ENCODE data around the gene PROM2.

The PROM2 gene

GRCh38 chr2:95325026-95325425 lies 50.8 kb downstream of the PROM2 start:
- no peaks in the 10 kb centered on the region for H3K27me3 ChIP-seq (ENCODE audit: low read length)

GRCh38 chr2:95325590-95326432 lies 51.6 kb downstream of the PROM2 start:
- Histone ChIP-seq H3K27me3 (ENCODE audit: low read length) (no peaks in the 10 kb centered on the region), H4K20me1 (ENCODE audit: low read depth, low read length) (no peaks in the 10 kb centered on the region), H3K27ac (ENCODE audit: low read depth, low read length) (no peak overlapping the region), H3K36me3 (ENCODE audit: low read length) (no peaks in the 10 kb centered on the region), H3K9me2 (replicated peaks; ENCODE audit: insufficient read depth, low read length) (no peaks in the 10 kb centered on the region), H2AFZ (ENCODE audit: low read depth, low read length, severe bottlenecking) (no peak overlapping the region), H3K4me2 (ENCODE audit: low read depth, low read length, poor library complexity, severe bottlenecking) (no peak overlapping the region), H3F3A (ENCODE audit: insufficient read depth) (no peaks in the 10 kb centered on the region), H3K9ac (ENCODE audit: low read length) (no peak overlapping the region), H3K4me3 (ENCODE audit: insufficient read depth, low read length, poor library complexity, severe bottlenecking) (no peak overlapping the region), H3K9me3 (ENCODE audit: insufficient read depth, low read length) (no peaks in the 10 kb centered on the region), H3K79me2 (ENCODE audit: insufficient read depth, low read length) (no peaks in the 10 kb centered on the region)
- no peak for TF ChIP-seq EZH2phosphoT487 (conservative IDR thresholded peaks at IDR 0.05; ENCODE audit: low read length)
- no peak for TF ChIP-seq CTCF (IDR thresholded peaks at IDR 0.05; ENCODE audit: insufficient read depth, low read length, poor library complexity, severe bottlenecking)

More at GRCh38 chr2:95325026-95325425, 50.8 kb downstream of the PROM2 start:
- Histone ChIP-seq H4K20me1 (ENCODE audit: low read depth, low read length) (no peaks in the 10 kb centered on the region), H3K79me2 (ENCODE audit: insufficient read depth, low read length) (no peaks in the 10 kb centered on the region), H3K36me3 (ENCODE audit: low read length) (no peaks in the 10 kb centered on the region), H2AFZ (ENCODE audit: low read depth, low read length, severe bottlenecking) (no peak overlapping the region), H3K9me2 (replicated peaks; ENCODE audit: insufficient read depth, low read length) (no peaks in the 10 kb centered on the region), H3K4me2 (ENCODE audit: low read depth, low read length, poor library complexity, severe bottlenecking) (no peak overlapping the region), H3K27ac (ENCODE audit: low read depth, low read length) (no peak overlapping the region), H3K4me3 (ENCODE audit: insufficient read depth, low read length, poor library complexity, severe bottlenecking) (no peak overlapping the region), H3F3A (ENCODE audit: insufficient read depth) (no peaks in the 10 kb centered on the region), H3K9me3 (ENCODE audit: insufficient read depth, low read length) (no peaks in the 10 kb centered on the region), H3K9ac (ENCODE audit: low read length) (no peak overlapping the region)
- TF ChIP-seq CTCF (IDR thresholded peaks at IDR 0.05; ENCODE audit: insufficient read depth, low read length, poor library complexity, severe bottlenecking) (no peak), EZH2phosphoT487 (conservative IDR thresholded peaks at IDR 0.05; ENCODE audit: low read length) (no peak)

GRCh38 chr2:95326433-95327140 lies 52.3 kb downstream of the PROM2 start:
- no peaks in the 10 kb centered on the region for H3K27me3 ChIP-seq (ENCODE audit: low read length)
- no peak overlapping the region for H3K27ac ChIP-seq (ENCODE audit: low read depth, low read length)
- no peaks in the 10 kb centered on the region for H3K9me2 ChIP-seq (replicated peaks; ENCODE audit: insufficient read depth, low read length)
- H3K36me3 ChIP-seq (ENCODE audit: low read length), result no peaks in the 10 kb centered on the region
- no peak overlapping the region for H3K4me2 ChIP-seq (ENCODE audit: low read depth, low read length, poor library complexity, severe bottlenecking)
- no peak overlapping the region for H3K9ac ChIP-seq (ENCODE audit: low read length)
- H3K79me2 ChIP-seq (ENCODE audit: insufficient read depth, low read length), result no peaks in the 10 kb centered on the region
- no peaks in the 10 kb centered on the region for H4K20me1 ChIP-seq (ENCODE audit: low read depth, low read length)
- no peaks in the 10 kb centered on the region for H3K9me3 ChIP-seq (ENCODE audit: insufficient read depth, low read length)
- TF ChIP-seq CTCF (IDR thresholded peaks at IDR 0.05; ENCODE audit: insufficient read depth, low read length, poor library complexity, severe bottlenecking) (no peak), EZH2phosphoT487 (conservative IDR thresholded peaks at IDR 0.05; ENCODE audit: low read length) (no peak)
- no peak overlapping the region for H3K4me3 ChIP-seq (ENCODE audit: insufficient read depth, low read length, poor library complexity, severe bottlenecking)
- no peak overlapping the region for H2AFZ ChIP-seq (ENCODE audit: low read depth, low read length, severe bottlenecking)
- no peaks in the 10 kb centered on the region for H3F3A ChIP-seq (ENCODE audit: insufficient read depth)

Data from SU-DHL-6 (cell line).